Measurements from ENCODE around the gene EXOSC3.

EXOSC3 gene

GRCh38 chr9:37751186-37751585, 33.7 kb downstream of the EXOSC3 start:
- DNase-seq (ENCODE audit: extremely low read depth, insufficient read length) = no peak
- no peaks in the 10 kb centered on the region for H3K36me3 ChIP-seq (ENCODE audit: control insufficient read depth, insufficient read depth, low read length)
- TF ChIP-seq CTCF (IDR thresholded peaks at IDR 0.05; ENCODE audit: insufficient read depth, low read length, poor library complexity, severe bottlenecking) = no peak
- H3K27me3 ChIP-seq (replicated peaks; ENCODE audit: control insufficient read depth, insufficient read depth, low read length) = no peaks in the 10 kb centered on the region
- no peak overlapping the region for H3K4me3 ChIP-seq (replicated peaks; ENCODE audit: low read depth, low read length)

GRCh38 chr9:37749129-37749528, 35.7 kb downstream of the EXOSC3 start:
- H3K4me3 ChIP-seq (replicated peaks; ENCODE audit: low read depth, low read length) = no peak overlapping the region

GRCh38 chr9:37747271-37747753, 37.6 kb downstream of the EXOSC3 start:
- Histone ChIP-seq H3K27me3 (replicated peaks; ENCODE audit: control insufficient read depth, insufficient read depth, low read length) (no peaks in the 10 kb centered on the region), H3K36me3 (ENCODE audit: control insufficient read depth, insufficient read depth, low read length) (no peaks in the 10 kb centered on the region), H3K4me3 (replicated peaks; ENCODE audit: low read depth, low read length) (no peak overlapping the region)
- no peak for DNase-seq (ENCODE audit: extremely low read depth, insufficient read length)
- TF ChIP-seq CTCF (IDR thresholded peaks at IDR 0.05; ENCODE audit: insufficient read depth, low read length, poor library complexity, severe bottlenecking) = peak; percentile 95

More at GRCh38 chr9:37749129-37749528, 35.7 kb downstream of the EXOSC3 start:
- no peak for TF ChIP-seq CTCF (IDR thresholded peaks at IDR 0.05; ENCODE audit: insufficient read depth, low read length, poor library complexity, severe bottlenecking)
- no peaks in the 10 kb centered on the region for H3K36me3 ChIP-seq (ENCODE audit: control insufficient read depth, insufficient read depth, low read length)
- H3K27me3 ChIP-seq (replicated peaks; ENCODE audit: control insufficient read depth, insufficient read depth, low read length) = no peaks in the 10 kb centered on the region
- no peak for DNase-seq (ENCODE audit: extremely low read depth, insufficient read length)

- Histone ChIP-seq H3K36me3 (ENCODE audit: control insufficient read depth, insufficient read depth, low read length) (no peaks in the 10 kb centered on the region), H3K27me3 (replicated peaks; ENCODE audit: control insufficient read depth, insufficient read depth, low read length) (no peaks in the 10 kb centered on the region), H3K4me3 (replicated peaks; ENCODE audit: low read depth, low read length) (no peak overlapping the region)
- no peak for DNase-seq (ENCODE audit: extremely low read depth, insufficient read length)
- no peak for TF ChIP-seq CTCF (IDR thresholded peaks at IDR 0.05; ENCODE audit: insufficient read depth, low read length, poor library complexity, severe bottlenecking)
These were observed 38.2 kb downstream of the EXOSC3 start for GRCh38 chr9:37746448-37747270.

GRCh38 chr9:37745970-37746369, 38.9 kb downstream of the EXOSC3 start:
- Histone ChIP-seq H3K36me3 (ENCODE audit: control insufficient read depth, insufficient read depth, low read length) (no peaks in the 10 kb centered on the region), H3K4me3 (replicated peaks; ENCODE audit: low read depth, low read length) (no peak overlapping the region), H3K27me3 (replicated peaks; ENCODE audit: control insufficient read depth, insufficient read depth, low read length) (no peaks in the 10 kb centered on the region)
- TF ChIP-seq CTCF (IDR thresholded peaks at IDR 0.05; ENCODE audit: insufficient read depth, low read length, poor library complexity, severe bottlenecking) = no peak
- DNase-seq (ENCODE audit: extremely low read depth, insufficient read length) = no peak

Measured in GM06990 (cell line).